GM13976 (cell line): ENCODE data around the gene NAA25.

ENCODE experiments used
- DNase-seq: peaks from one replicate; pipeline ENCODE4 v3.0.0; 2012; ENCODE audit warnings: low spot score
- CTCF ChIP-seq: IDR thresholded peaks from 2 replicates; pipeline ENCODE4 v1.5.1; 2012; ENCODE audit warnings: borderline replicate concordance, mild to moderate bottlenecking; ENCODE audit not compliant: insufficient read depth; ENCODE audit errors: extremely low read depth, missing control alignments, control extremely low read depth
- in situ Hi-C: fragments of 300-500 bp; cut with MboI; formaldehyde crosslinking; loops from one replicate; pipeline ENCODE4 v1.12.0; 2022; ENCODE audit warnings: low sequenced_read_pairs, mixed read lengths, inconsistent platforms; ENCODE audit not compliant: unreplicated experiment

The NAA25 gene

GRCh38 chr12:112108202-112109079, at the start of gene NAA25:
NAA25 (minus strand) TSS chr12:112108783; CDS start chr12:112108773, 10 bp downstream.
- peak; percentile 91 for DNase-seq
- in situ Hi-C loops, result no loop called here
- no peak for TF ChIP-seq CTCF

DNA sequence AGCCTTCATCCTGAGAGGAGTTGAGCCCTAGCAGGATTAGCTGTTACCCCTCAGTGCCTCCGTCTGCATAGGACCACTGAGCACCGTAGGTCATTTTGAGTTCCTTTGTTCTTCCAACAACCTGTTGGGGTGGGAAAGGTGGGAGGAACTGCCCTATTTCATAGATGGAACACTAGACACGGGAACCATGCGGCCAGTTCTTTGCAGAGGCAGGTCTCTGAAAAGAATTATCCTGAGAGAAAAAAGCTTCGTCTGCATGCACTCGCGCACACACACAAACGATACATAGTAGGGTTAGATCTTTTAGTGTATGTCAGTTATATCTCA, 45.3 kb upstream of the NAA25 start:
- TF ChIP-seq CTCF, result no peak
- in situ Hi-C loops, result no loop called here
- no peak for DNase-seq

- DNase-seq, result no peak
- in situ Hi-C loops, result no loop called here
- TF ChIP-seq CTCF, result no peak
Measured at GRCh38 chr12:112153181-112153892, 44.8 kb upstream of the NAA25 start.

DNA sequence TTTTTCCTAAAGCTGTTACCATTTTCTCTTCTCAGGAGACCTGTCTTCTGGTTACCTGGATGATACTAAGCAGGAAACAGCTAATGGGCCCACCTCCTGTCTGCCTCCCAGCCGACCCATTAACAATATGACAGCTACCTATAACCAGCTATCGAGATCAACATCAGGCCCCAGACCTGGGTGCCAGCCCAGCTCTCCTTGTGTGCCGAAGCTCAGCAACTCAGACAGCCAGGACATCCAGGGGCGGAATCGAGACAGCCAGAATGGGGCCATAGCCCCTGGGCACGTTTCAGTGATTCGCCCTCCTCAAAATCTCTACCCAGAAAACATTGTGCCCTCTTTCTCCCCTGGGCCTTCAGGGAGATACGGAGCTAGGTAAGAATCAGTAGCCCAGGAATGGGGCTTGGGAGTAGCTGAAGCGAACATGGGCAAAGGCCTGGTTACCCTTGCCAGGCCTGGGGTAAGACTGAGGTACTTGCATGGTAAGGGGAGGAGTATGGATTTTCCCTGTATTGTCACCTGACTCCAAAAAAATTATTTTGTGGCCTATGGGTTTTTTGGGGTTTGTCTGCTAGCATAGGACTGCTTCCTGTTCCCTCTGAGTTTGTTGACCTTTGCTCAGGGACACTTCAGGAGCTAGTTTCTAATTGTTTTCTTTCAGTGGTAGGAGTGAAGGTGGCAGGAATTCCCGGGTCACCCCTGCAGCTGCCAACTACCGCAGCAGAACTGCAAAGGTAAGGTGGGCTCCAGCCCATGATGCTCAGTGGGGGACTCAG, 43.4 kb upstream of the NAA25 start:
- TF ChIP-seq CTCF, result no peak
- no peak for DNase-seq
- in situ Hi-C loops, result no loop called here

DNA sequence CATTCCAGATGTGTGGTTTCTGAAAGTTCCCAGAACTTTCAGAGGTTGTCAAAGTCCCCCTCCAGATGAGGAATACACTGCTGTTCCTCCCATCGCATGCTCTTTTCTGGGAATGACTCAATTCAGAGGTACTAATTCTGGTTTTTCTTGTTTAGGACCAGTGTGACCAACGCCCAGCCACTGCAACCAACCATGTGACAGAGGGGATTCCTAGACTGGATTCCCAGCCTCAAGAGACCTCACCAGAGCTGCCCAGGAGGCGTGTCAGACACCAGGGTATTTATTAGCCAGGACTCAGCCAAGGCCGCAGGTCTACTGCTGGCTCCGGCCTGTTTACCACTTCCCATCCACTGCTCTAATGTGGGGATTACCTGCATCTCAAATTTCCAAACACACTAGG, 41.0 kb upstream of the NAA25 start:
- DNase-seq, result peak; percentile 13
- TF ChIP-seq CTCF, result no peak
- in situ Hi-C loops, result no loop called here

GRCh38 chr12:112148031-112148513, 39.5 kb upstream of the NAA25 start:
- TF ChIP-seq CTCF, result no peak
- DNase-seq, result peak; percentile 4
- in situ Hi-C loops, result no loop called here
